ENCODE measurements around the gene ALDH2.
A peak's percentile ranks its signal among the peaks of the same experiment; 100 is the strongest.

Gene ALDH2

GRCh38 chr12:111842556-111843396 is 76.0 kb downstream of the ALDH2 start:
- Mint-ChIP-seq H3K27ac (peak overlapping the region; percentile 95), H3K4me3 (peak overlapping the region; percentile 96), H3K9me3 (ENCODE audit: low read depth) (no peaks in the 10 kb centered on the region), H3K27me3 (no peaks in the 10 kb centered on the region), H3K4me1 (ENCODE audit: low read depth) (peaks cover 55% of the 10 kb centered on the region), H3K36me3 (peaks cover 4% of the 10 kb centered on the region)

- Mint-ChIP-seq H3K9me3 (ENCODE audit: low read depth) (no peaks in the 10 kb centered on the region), H3K4me1 (ENCODE audit: low read depth) (peaks cover 45% of the 10 kb centered on the region), H3K27me3 (no peaks in the 10 kb centered on the region)
Observed at GRCh38 chr12:111846016-111846415, 79.3 kb downstream of the ALDH2 start.

GRCh38 chr12:111850526-111850925 is 83.8 kb downstream of the ALDH2 start:
- Mint-ChIP-seq H3K27ac (no peak overlapping the region), H3K36me3 (peaks cover 7% of the 10 kb centered on the region), H3K4me3 (peak overlapping the region; percentile 13), H3K9me3 (ENCODE audit: low read depth) (no peaks in the 10 kb centered on the region), H3K4me1 (ENCODE audit: low read depth) (peaks cover 48% of the 10 kb centered on the region), H3K27me3 (no peaks in the 10 kb centered on the region)

More at GRCh38 chr12:111846016-111846415, 79.3 kb downstream of the ALDH2 start:
- peak overlapping the region; percentile 10 for H3K4me3 Mint-ChIP-seq
- no peak overlapping the region for H3K27ac Mint-ChIP-seq
- H3K36me3 Mint-ChIP-seq: peaks cover 9% of the 10 kb centered on the region

- peaks cover 42% of the 10 kb centered on the region for H3K4me1 Mint-ChIP-seq (ENCODE audit: low read depth)
- H3K27ac Mint-ChIP-seq: no peak overlapping the region
- H3K36me3 Mint-ChIP-seq: peaks cover 7% of the 10 kb centered on the region
- H3K27me3 Mint-ChIP-seq: no peaks in the 10 kb centered on the region
- H3K4me3 Mint-ChIP-seq: no peak overlapping the region
- no peaks in the 10 kb centered on the region for H3K9me3 Mint-ChIP-seq (ENCODE audit: low read depth)
Observed at GRCh38 chr12:111858186-111858585, 91.5 kb downstream of the ALDH2 start.

- Mint-ChIP-seq H3K4me3 (no peak overlapping the region), H3K9me3 (ENCODE audit: low read depth) (no peaks in the 10 kb centered on the region), H3K27ac (no peak overlapping the region), H3K4me1 (ENCODE audit: low read depth) (peaks cover 40% of the 10 kb centered on the region), H3K27me3 (no peaks in the 10 kb centered on the region), H3K36me3 (peaks cover 6% of the 10 kb centered on the region)
Observed at GRCh38 chr12:111858778-111859177, 92.0 kb downstream of the ALDH2 start.

- Mint-ChIP-seq H3K4me3 (no peak overlapping the region), H3K27me3 (no peaks in the 10 kb centered on the region), H3K9me3 (ENCODE audit: low read depth) (no peaks in the 10 kb centered on the region), H3K36me3 (peaks cover 9% of the 10 kb centered on the region), H3K27ac (peak overlapping the region; percentile 22), H3K4me1 (ENCODE audit: low read depth) (peaks cover 15% of the 10 kb centered on the region)
Observed at GRCh38 chr12:111864913-111865312, 98.2 kb downstream of the ALDH2 start.
